Measurements from ENCODE around the gene FGF19. TPM values are rescaled to one million over a fixed set of nuclear protein-coding genes. Genes with fewer than 3 reads are reported as not detected.

Gene FGF19
- total and polyA plus RNA-seq, 9 of the 15 experiments (the other 6 are each of a cell fraction or from before 2014, with no cell fraction given): 0.11 TPM; not detected in 8

GRCh38 chr11:69674267-69674885 is 29.4 kb downstream of the FGF19 start (continued):
- TF ChIP-seq, protein P1, sequence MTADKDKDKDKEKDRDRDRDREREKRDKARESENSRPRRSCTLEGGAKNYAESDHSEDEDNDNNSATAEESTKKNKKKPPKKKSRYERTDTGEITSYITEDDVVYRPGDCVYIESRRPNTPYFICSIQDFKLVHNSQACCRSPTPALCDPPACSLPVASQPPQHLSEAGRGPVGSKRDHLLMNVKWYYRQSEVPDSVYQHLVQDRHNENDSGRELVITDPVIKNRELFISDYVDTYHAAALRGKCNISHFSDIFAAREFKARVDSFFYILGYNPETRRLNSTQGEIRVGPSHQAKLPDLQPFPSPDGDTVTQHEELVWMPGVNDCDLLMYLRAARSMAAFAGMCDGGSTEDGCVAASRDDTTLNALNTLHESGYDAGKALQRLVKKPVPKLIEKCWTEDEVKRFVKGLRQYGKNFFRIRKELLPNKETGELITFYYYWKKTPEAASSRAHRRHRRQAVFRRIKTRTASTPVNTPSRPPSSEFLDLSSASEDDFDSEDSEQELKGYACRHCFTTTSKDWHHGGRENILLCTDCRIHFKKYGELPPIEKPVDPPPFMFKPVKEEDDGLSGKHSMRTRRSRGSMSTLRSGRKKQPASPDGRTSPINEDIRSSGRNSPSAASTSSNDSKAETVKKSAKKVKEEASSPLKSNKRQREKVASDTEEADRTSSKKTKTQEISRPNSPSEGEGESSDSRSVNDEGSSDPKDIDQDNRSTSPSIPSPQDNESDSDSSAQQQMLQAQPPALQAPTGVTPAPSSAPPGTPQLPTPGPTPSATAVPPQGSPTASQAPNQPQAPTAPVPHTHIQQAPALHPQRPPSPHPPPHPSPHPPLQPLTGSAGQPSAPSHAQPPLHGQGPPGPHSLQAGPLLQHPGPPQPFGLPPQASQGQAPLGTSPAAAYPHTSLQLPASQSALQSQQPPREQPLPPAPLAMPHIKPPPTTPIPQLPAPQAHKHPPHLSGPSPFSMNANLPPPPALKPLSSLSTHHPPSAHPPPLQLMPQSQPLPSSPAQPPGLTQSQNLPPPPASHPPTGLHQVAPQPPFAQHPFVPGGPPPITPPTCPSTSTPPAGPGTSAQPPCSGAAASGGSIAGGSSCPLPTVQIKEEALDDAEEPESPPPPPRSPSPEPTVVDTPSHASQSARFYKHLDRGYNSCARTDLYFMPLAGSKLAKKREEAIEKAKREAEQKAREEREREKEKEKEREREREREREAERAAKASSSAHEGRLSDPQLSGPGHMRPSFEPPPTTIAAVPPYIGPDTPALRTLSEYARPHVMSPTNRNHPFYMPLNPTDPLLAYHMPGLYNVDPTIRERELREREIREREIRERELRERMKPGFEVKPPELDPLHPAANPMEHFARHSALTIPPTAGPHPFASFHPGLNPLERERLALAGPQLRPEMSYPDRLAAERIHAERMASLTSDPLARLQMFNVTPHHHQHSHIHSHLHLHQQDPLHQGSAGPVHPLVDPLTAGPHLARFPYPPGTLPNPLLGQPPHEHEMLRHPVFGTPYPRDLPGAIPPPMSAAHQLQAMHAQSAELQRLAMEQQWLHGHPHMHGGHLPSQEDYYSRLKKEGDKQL (CRISPR knock-in tag; IDR thresholded peaks at IDR 0.05; ENCODE audit: borderline replicate concordance): no peak
- TF ChIP-seq RB1 (IDR thresholded peaks at IDR 0.05; ENCODE audit: low read depth): no peak
- peak; percentile 60 for TF ChIP-seq NFIC (IDR thresholded peaks at IDR 0.05)
- TF ChIP-seq SNRNP70 (optimal IDR thresholded peaks at IDR 0.05; ENCODE audit: low read depth, low read length): no peak
- peak; percentile 61; the same call in 1 of the 2 replicates for TF ChIP-seq CREM (IDR thresholded peaks at IDR 0.05; ENCODE audit: low read depth)
